Measurements from ENCODE around the gene TAF5. TPM values are rescaled to one million over a fixed set of nuclear protein-coding genes. Genes with fewer than 3 reads are reported as not detected.
A peak's percentile ranks its signal among the peaks of the same experiment; 100 is the strongest.
"Not testable (repeated sequence)": the region's sequence is repeated elsewhere in the genome, so short reads cannot be mapped to it uniquely, and the experiment has no call there.

Gene TAF5
- total RNA-seq, 2 donors from 2014 or later: 8.4 to 10.1 TPM

DNA sequence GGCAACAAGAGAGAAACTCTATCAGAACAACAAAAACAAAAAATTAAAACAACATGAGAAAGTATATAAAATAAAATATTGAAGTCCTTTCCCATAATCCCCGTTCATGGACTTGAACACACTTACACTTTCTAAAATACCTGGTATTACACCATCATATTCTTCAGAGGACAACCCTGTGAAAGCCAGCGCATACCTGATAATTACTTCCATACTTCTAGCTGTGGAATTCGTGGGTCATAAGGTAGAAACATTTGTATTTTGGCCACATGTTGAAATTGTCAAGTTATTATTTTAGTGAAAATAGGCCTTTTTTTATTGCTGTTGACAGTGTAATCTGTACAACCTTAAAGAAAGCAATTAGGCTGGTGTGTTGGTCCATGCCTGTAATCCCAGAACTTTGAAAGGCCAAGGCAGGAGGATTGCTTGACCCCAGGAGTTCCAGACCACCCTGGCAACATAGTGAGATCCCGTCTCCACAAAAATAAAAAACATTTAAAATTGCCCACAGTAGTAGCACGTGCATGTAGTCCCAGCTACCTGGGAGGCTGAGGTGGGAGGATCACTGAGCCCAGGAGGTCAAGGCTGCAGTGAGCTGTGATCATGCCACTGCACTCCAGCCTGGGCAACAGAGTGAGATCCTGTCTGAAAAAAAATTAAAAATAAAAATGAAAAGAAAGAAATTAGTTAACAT lies 11.7 kb upstream of the TAF5 start:
- no peak overlapping the region for H3K9ac ChIP-seq (ENCODE audit: extremely low read depth, low read length, poor library complexity, severe bottlenecking)
- 89 to 92% methylated on average over 3 to 5 of the region's 5 CpGs for WGBS, 2 experiments (ENCODE audit: insufficient coverage in 1 of 2, insufficient read length in 1 of 2)
- H3K27ac ChIP-seq (ENCODE audit: low read depth, low read length): no peak overlapping the region
- no peak overlapping the region for H3K4me3 ChIP-seq (ENCODE audit: low read length)
- H3K9me3 ChIP-seq (ENCODE audit: control insufficient read depth, low read length): no peaks in the 10 kb centered on the region
- H3K4me1 Mint-ChIP-seq: no peaks in the 10 kb centered on the region
- H3K4me3 Mint-ChIP-seq: no peak overlapping the region
- H3K27me3 Mint-ChIP-seq (ENCODE audit: insufficient read depth): no peaks in the 10 kb centered on the region
- no peak overlapping the region for H3K27ac Mint-ChIP-seq
- TF ChIP-seq, protein P1, sequence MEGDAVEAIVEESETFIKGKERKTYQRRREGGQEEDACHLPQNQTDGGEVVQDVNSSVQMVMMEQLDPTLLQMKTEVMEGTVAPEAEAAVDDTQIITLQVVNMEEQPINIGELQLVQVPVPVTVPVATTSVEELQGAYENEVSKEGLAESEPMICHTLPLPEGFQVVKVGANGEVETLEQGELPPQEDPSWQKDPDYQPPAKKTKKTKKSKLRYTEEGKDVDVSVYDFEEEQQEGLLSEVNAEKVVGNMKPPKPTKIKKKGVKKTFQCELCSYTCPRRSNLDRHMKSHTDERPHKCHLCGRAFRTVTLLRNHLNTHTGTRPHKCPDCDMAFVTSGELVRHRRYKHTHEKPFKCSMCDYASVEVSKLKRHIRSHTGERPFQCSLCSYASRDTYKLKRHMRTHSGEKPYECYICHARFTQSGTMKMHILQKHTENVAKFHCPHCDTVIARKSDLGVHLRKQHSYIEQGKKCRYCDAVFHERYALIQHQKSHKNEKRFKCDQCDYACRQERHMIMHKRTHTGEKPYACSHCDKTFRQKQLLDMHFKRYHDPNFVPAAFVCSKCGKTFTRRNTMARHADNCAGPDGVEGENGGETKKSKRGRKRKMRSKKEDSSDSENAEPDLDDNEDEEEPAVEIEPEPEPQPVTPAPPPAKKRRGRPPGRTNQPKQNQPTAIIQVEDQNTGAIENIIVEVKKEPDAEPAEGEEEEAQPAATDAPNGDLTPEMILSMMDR (conservative IDR thresholded peaks at IDR 0.05): no peak
- H3K36me3 ChIP-seq (ENCODE audit: control insufficient read depth, insufficient read depth, low read length): no peaks in the 10 kb centered on the region
- H3K27me3 ChIP-seq (ENCODE audit: control insufficient read depth, insufficient read depth, low read length, poor library complexity, severe bottlenecking): no peaks in the 10 kb centered on the region
- H3K36me3 Mint-ChIP-seq (ENCODE audit: low read depth): no peaks in the 10 kb centered on the region
- H3K4me1 ChIP-seq (ENCODE audit: control insufficient read depth, insufficient read depth, low read length): no peaks in the 10 kb centered on the region
- no peaks in the 10 kb centered on the region for H3K9me3 Mint-ChIP-seq
- DNase-seq: no peak

DNA sequence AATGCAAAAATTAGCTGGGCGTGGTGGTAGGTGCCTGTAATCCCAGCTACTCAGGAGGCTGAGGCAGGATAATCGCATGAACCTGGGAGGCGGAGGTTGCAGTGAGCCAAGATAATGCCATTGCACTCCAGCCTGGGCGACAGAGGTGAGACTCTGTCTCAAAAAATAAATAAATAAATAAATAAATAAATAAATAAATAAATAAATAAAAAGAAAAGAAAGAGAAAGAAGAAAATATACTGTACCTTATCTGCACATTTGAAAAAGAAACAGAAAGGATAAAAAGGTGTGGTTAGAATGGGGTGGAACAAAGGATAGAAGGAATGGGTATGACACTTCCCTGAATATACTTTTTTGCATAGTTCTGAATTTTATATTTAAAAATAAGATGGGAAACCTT lies 8.3 kb upstream of the TAF5 start:
- not testable (repeated sequence) for H3K27me3 Mint-ChIP-seq (ENCODE audit: insufficient read depth); H3K36me3 ChIP-seq (ENCODE audit: control insufficient read depth, insufficient read depth, low read length); DNase-seq; H3K9ac ChIP-seq (ENCODE audit: extremely low read depth, low read length, poor library complexity, severe bottlenecking); H3K4me1 ChIP-seq (ENCODE audit: control insufficient read depth, insufficient read depth, low read length); H3K36me3 Mint-ChIP-seq (ENCODE audit: low read depth); H3K27ac Mint-ChIP-seq; H3K9me3 Mint-ChIP-seq; H3K4me1 Mint-ChIP-seq; H3K9me3 ChIP-seq (ENCODE audit: control insufficient read depth, low read length); H3K4me3 ChIP-seq (ENCODE audit: low read length); H3K27ac ChIP-seq (ENCODE audit: low read depth, low read length); H3K27me3 ChIP-seq (ENCODE audit: control insufficient read depth, insufficient read depth, low read length, poor library complexity, severe bottlenecking); H3K4me3 Mint-ChIP-seq
- 91% methylated on average over 3 of the region's 4 CpGs; no CpG with 5 or more reads in 1 of the 2 experiments for WGBS, 2 experiments (ENCODE audit: insufficient coverage in 1 of 2, insufficient read length in 1 of 2)

DNA sequence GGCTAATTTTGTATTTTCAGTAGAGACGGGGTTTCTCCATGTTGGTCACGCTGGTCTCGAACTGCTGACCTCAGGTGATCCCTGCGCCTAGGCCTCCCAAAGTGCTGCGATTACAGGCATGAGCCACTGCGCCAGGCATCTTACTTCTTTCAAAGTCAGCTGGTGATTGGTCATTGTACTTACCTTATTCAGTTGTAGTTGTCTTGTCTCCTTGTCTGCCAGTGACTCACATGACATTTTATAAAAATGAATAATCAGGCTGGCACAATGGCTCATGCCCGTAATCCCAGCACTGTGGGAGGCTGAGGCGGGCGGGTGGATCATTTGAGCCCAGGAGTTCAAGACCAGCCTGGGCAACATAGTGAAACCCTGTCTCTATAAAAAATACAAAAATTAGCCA lies 7.0 kb upstream of the TAF5 start:
- not testable (repeated sequence) for H3K4me1 Mint-ChIP-seq; H3K27me3 Mint-ChIP-seq (ENCODE audit: insufficient read depth); H3K9ac ChIP-seq (ENCODE audit: extremely low read depth, low read length, poor library complexity, severe bottlenecking); H3K27ac ChIP-seq (ENCODE audit: low read depth, low read length); H3K9me3 Mint-ChIP-seq; H3K4me3 ChIP-seq (ENCODE audit: low read length); H3K36me3 Mint-ChIP-seq (ENCODE audit: low read depth); H3K4me1 ChIP-seq (ENCODE audit: control insufficient read depth, insufficient read depth, low read length); H3K36me3 ChIP-seq (ENCODE audit: control insufficient read depth, insufficient read depth, low read length); H3K9me3 ChIP-seq (ENCODE audit: control insufficient read depth, low read length); H3K4me3 Mint-ChIP-seq; H3K27ac Mint-ChIP-seq; H3K27me3 ChIP-seq (ENCODE audit: control insufficient read depth, insufficient read depth, low read length, poor library complexity, severe bottlenecking); DNase-seq
- 94 to 97% methylated on average over 8 to 9 of the region's 9 CpGs for WGBS, 2 experiments (ENCODE audit: insufficient coverage in 1 of 2, insufficient read length in 1 of 2)

DNA sequence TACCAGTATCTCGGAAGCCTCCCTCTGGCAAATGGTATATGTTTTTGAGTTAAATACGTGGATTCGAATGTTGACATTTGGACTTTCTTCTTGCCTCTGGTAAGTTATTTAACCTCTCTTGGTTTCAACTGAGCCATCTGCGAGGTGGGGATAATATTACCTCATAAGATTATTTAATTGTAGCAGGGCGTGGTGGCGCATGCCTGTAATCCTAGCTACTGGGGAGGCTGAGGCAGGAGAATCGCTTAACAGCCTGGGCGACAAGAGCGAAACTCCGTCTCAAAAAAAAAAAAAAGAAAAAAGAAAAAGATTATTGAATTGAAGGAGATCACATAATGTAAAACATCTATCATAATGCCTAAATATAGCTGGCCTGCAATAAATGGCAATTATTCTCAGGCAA lies 396 bp upstream of the TAF5 start:
- H3K4me3 ChIP-seq (ENCODE audit: low read length): peak overlapping the region; percentile 81
- no peak for DNase-seq
- H3K36me3 ChIP-seq (ENCODE audit: control insufficient read depth, insufficient read depth, low read length): no peaks in the 10 kb centered on the region
- Mint-ChIP-seq H3K9me3 (peaks cover 5% of the 10 kb centered on the region), H3K4me3 (peak overlapping the region; percentile 71), H3K36me3 (ENCODE audit: low read depth) (no peaks in the 10 kb centered on the region), H3K27ac (peak overlapping the region; percentile 77), H3K4me1 (peaks cover 2% of the 10 kb centered on the region), H3K27me3 (ENCODE audit: insufficient read depth) (no peaks in the 10 kb centered on the region)
- TF ChIP-seq, protein P1 (conservative IDR thresholded peaks at IDR 0.05): no peak
- no peak overlapping the region for H3K27ac ChIP-seq (ENCODE audit: low read depth, low read length)
- H3K27me3 ChIP-seq (ENCODE audit: control insufficient read depth, insufficient read depth, low read length, poor library complexity, severe bottlenecking): no peaks in the 10 kb centered on the region
- 85 to 100% methylated on average over 4 to 8 of the region's 10 CpGs for WGBS, 2 experiments (ENCODE audit: insufficient coverage in 1 of 2, insufficient read length in 1 of 2)
- H3K9me3 ChIP-seq (ENCODE audit: control insufficient read depth, low read length): no peaks in the 10 kb centered on the region
- no peak overlapping the region for H3K9ac ChIP-seq (ENCODE audit: extremely low read depth, low read length, poor library complexity, severe bottlenecking)
- no peaks in the 10 kb centered on the region for H3K4me1 ChIP-seq (ENCODE audit: control insufficient read depth, insufficient read depth, low read length)
